K562 (cell line): ENCODE measurements around the gene REC8. TPM values are rescaled to one million over a fixed set of nuclear protein-coding genes. Genes with fewer than 3 reads are reported as not detected.
A peak's percentile ranks its signal among the peaks of the same experiment; 100 is the strongest.

ENCODE experiments used
- E2F3 ChIP-seq: fragments of 250-450 bp; sonication (Bioruptor Pico); IDR thresholded peaks from 2 replicates; pipeline ENCODE4 v1.4.0; 2020; ENCODE audit warnings: mild to moderate bottlenecking
- EHMT2 ChIP-seq: fragments of 450-650 bp; IDR thresholded peaks from 2 replicates; pipeline ENCODE4 v1.6.1; 2018; ENCODE audit warnings: antibody characterized with exemption
- ESRRB ChIP-seq: fragments of 250-450 bp; sonication (Bioruptor Pico); IDR thresholded peaks from 2 replicates; pipeline ENCODE4 v1.5.0; 2020; ENCODE audit warnings: mild to moderate bottlenecking, moderate library complexity, borderline replicate concordance
- HDAC6 ChIP-seq: IDR thresholded peaks from 2 replicates; pipeline ENCODE4 v1.6.1; 2012; ENCODE audit warnings: low read depth, mild to moderate bottlenecking, control low read depth, inconsistent platforms, low read length, moderate library complexity
- HMGN3 ChIP-seq: IDR thresholded peaks from 2 replicates; pipeline ENCODE4 v1.6.1; 2011; ENCODE audit warnings: borderline replicate concordance, low read depth, mild to moderate bottlenecking, mixed read lengths, low read length; ENCODE audit not compliant: insufficient read length; ENCODE audit errors: extremely low read depth
- KDM1A ChIP-seq, 2 experiments: fragments of 450-650 bp; IDR thresholded peaks; 2 replicates each; pipeline ENCODE4 v1.6.1; 2016; ENCODE audit warnings: mild to moderate bottlenecking in 2 of 2
- NCOA6 ChIP-seq: fragments of 450-650 bp; IDR thresholded peaks from 2 replicates; pipeline ENCODE4 v1.6.1; 2017; ENCODE audit warnings: mild to moderate bottlenecking
- NFIX ChIP-seq: fragments of 250-450 bp; sonication (Bioruptor Pico); IDR thresholded peaks from 2 replicates; pipeline ENCODE4 v1.4.0; 2020; ENCODE audit warnings: low read depth, mild to moderate bottlenecking, moderate library complexity
- RBM22 ChIP-seq: fragments of 200-400 bp; formaldehyde crosslinking; IDR thresholded peaks from 2 replicates; pipeline ENCODE4 v1.6.1; 2018; ENCODE audit warnings: low read length, low read depth; ENCODE audit not compliant: poor library complexity, severe bottlenecking
- RFX5 ChIP-seq: IDR thresholded peaks from 2 replicates; pipeline ENCODE4 v1.6.1; 2011; ENCODE audit warnings: low read depth, mild to moderate bottlenecking, improper control_type of control experiment, low read length
- SIRT6 ChIP-seq: IDR thresholded peaks from one replicate; pipeline ENCODE4 v1.6.1; 2012; ENCODE audit warnings: low read depth, mild to moderate bottlenecking, control low read depth, inconsistent platforms, low read length, moderate library complexity
- THRAP3 ChIP-seq: fragments of 450-650 bp; IDR thresholded peaks from 2 replicates; pipeline ENCODE4 v1.6.1; 2016; ENCODE audit warnings: mild to moderate bottlenecking, inconsistent platforms, borderline replicate concordance
- YBX1 ChIP-seq: fragments of 450-650 bp; IDR thresholded peaks from 2 replicates; pipeline ENCODE4 v1.7.1; 2016; ENCODE audit warnings: mild to moderate bottlenecking
- ZBTB8A ChIP-seq: fragments of 450-650 bp; IDR thresholded peaks from 2 replicates; pipeline ENCODE4 v1.6.1; 2018; ENCODE audit warnings: mild to moderate bottlenecking, moderate library complexity; ENCODE audit not compliant: partially characterized antibody
- ZNF140 ChIP-seq: fragments of 250-450 bp; sonication (Bioruptor Pico); IDR thresholded peaks from 2 replicates; pipeline ENCODE4 v1.8.0; 2021; ENCODE audit warnings: moderate library complexity, mild to moderate bottlenecking, inconsistent platforms
- ZNF586 ChIP-seq: fragments of 450-650 bp; formaldehyde crosslinking; conservative IDR thresholded peaks from 2 replicates; pipeline ENCODE4 v1.4.0; 2020; ENCODE audit warnings: mild to moderate bottlenecking, moderate library complexity
- ZNF695 ChIP-seq: fragments of 450-650 bp; formaldehyde crosslinking; IDR thresholded peaks from 2 replicates; pipeline ENCODE4 v1.4.0; 2020; ENCODE audit warnings: mild to moderate bottlenecking, moderate library complexity
- ZNF780A ChIP-seq: fragments of 250-450 bp; sonication (Bioruptor Pico); IDR thresholded peaks from 2 replicates; pipeline ENCODE4 v1.5.0; 2021; ENCODE audit warnings: mild to moderate bottlenecking
- polyA plus RNA-seq, 8 experiments: library from polyadenylated mRNA; depleted of rRNA in 4 of 8; stranded (reverse) in 5 of 8; unstranded in 3 of 8; fragments of >200 nt; fragmentation: Nextera tagmentation in 2 of 8; fragmentation: Illumina TruSeq in 1 of 8; extraction: Ambion mirVana in 2 of 8; extraction: Trizol in 1 of 8; gene quantifications; 2 replicates each; pipeline versions ENCODE4 v1.2.1 to v1.2.3, GENCODE V29; 2011 to 2014; ENCODE audit warnings: inconsistent platforms in 1 of 8, missing spikeins in 1 of 8
- total RNA-seq, 7 experiments: library from RNA; depleted of rRNA in 6 of 7; stranded (reverse); fragments of >200 nt in 6 of 7; fragmentation: Illumina TruSeq in 2 of 7; extraction: Trizol in 2 of 7; gene quantifications; 2 replicates each; pipeline versions ENCODE4 v1.2.1 to v1.2.3, GENCODE V29; 2011 to 2021; ENCODE audit warnings: low replicate concordance in 1 of 7
- TF ChIP-seq, protein P1 (sequence below): fragments of 250-450 bp; sonication (Bioruptor Pico); IDR thresholded peaks from 2 replicates; pipeline ENCODE4 v1.5.0; 2020; ENCODE audit warnings: mild to moderate bottlenecking, borderline replicate concordance
- TF ChIP-seq, protein P2 (sequence below): IDR thresholded peaks from 2 replicates; pipeline ENCODE4 v1.6.1; 2012; ENCODE audit warnings: low read depth, low read length, improper control_type of control experiment, borderline replicate concordance
- TF ChIP-seq, protein P3 (sequence below): sonication (generic); formaldehyde crosslinking; IDR thresholded peaks from 2 replicates; pipeline ENCODE4 v1.8.1; 2023; ENCODE audit warnings: mild to moderate bottlenecking, missing genetic modification reagents
- TF ChIP-seq, protein P4 (sequence below): fragments of 450-650 bp; formaldehyde crosslinking; IDR thresholded peaks from 2 replicates; pipeline ENCODE4 v1.4.0; 2020; ENCODE audit warnings: mild to moderate bottlenecking, moderate library complexity

Gene REC8
- total and polyA plus RNA-seq, 9 of the 15 experiments (the other 6 are each of a cell fraction or from before 2014, with no cell fraction given), result 0.11 to 2.5 (median 0.85) TPM

DNA sequence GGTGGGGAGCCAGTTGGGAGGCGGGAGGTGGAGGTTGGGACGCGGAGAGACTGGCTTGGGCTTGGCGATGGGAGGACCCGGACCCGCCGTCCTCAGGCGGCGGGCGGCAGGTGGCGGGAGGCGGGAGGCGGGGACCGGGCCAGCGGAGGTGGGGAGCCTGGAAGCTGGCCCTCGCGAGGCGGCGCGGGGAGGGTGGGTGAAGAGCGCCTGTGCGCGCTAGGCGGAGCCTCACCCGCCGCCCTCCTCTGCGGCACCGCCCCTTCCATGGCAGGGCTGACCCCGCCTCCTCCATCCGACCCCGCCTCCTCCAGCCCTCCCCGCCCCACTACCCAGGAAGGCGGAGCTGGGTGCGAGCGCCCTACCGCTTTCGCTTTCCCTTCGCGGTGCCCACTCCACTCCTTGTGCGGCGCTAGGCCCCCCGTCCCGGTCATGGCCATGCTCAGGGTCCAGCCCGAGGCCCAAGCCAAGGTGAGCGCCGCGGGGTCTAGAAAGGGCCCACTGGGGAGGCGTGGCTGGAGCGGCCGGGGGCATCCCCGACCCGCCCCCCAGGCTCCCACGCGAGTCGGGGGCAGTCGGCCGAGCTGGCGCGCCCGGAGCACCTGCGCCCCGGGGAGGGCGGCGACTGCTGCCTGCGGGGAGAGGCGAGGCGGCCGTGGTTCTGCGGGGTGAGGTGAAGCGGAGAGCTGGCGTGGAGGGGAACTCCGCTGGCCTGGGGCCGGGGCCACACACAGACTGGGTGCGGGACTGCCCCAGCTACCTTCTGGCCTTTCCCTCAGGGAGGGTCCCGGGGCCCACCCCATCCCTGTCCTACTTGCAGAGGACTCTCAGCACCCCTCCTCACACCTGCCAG, 35.8 kb upstream of the REC8 start, which contains the start of gene PSME1 (continued):
- TF ChIP-seq ZNF586 (CRISPR knock-in tag), result no peak
- no peak for TF ChIP-seq ESRRB
- no peak for TF ChIP-seq YBX1
- TF ChIP-seq RBM22, result no peak
- TF ChIP-seq E2F3 (CRISPR knock-in tag), result no peak
- TF ChIP-seq, protein P1, sequence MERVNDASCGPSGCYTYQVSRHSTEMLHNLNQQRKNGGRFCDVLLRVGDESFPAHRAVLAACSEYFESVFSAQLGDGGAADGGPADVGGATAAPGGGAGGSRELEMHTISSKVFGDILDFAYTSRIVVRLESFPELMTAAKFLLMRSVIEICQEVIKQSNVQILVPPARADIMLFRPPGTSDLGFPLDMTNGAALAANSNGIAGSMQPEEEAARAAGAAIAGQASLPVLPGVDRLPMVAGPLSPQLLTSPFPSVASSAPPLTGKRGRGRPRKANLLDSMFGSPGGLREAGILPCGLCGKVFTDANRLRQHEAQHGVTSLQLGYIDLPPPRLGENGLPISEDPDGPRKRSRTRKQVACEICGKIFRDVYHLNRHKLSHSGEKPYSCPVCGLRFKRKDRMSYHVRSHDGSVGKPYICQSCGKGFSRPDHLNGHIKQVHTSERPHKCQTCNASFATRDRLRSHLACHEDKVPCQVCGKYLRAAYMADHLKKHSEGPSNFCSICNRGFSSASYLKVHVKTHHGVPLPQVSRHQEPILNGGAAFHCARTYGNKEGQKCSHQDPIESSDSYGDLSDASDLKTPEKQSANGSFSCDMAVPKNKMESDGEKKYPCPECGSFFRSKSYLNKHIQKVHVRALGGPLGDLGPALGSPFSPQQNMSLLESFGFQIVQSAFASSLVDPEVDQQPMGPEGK (CRISPR knock-in tag), result no peak
- TF ChIP-seq ZNF780A (CRISPR knock-in tag), result no peak
- TF ChIP-seq, protein P2, sequence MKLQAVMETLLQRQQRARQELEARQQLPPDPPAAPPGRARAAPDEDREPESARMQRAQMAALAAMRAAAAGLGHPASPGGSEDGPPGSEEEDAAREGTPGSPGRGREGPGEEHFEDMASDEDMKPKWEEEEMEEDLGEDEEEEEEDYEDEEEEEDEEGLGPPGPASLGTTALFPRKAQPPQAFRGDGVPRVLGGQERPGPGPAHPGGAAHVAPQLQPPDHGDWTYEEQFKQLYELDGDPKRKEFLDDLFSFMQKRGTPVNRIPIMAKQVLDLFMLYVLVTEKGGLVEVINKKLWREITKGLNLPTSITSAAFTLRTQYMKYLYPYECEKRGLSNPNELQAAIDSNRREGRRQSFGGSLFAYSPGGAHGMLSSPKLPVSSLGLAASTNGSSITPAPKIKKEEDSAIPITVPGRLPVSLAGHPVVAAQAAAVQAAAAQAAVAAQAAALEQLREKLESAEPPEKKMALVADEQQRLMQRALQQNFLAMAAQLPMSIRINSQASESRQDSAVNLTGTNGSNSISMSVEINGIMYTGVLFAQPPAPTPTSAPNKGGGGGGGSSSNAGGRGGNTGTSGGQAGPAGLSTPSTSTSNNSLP, result no peak
- TF ChIP-seq HMGN3, result peak; percentile 26
- no peak for TF ChIP-seq SIRT6
- TF ChIP-seq THRAP3, result no peak
- TF ChIP-seq KDM1A (IDR thresholded peaks at IDR 0.05), result no peak
- no peak for TF ChIP-seq RFX5
- TF ChIP-seq, protein P3, sequence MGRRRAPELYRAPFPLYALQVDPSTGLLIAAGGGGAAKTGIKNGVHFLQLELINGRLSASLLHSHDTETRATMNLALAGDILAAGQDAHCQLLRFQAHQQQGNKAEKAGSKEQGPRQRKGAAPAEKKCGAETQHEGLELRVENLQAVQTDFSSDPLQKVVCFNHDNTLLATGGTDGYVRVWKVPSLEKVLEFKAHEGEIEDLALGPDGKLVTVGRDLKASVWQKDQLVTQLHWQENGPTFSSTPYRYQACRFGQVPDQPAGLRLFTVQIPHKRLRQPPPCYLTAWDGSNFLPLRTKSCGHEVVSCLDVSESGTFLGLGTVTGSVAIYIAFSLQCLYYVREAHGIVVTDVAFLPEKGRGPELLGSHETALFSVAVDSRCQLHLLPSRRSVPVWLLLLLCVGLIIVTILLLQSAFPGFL (CRISPR knock-in tag), result no peak
- TF ChIP-seq NFIX, result no peak
- TF ChIP-seq EHMT2, result no peak
- TF ChIP-seq ZNF695, result no peak
- TF ChIP-seq, protein P4, sequence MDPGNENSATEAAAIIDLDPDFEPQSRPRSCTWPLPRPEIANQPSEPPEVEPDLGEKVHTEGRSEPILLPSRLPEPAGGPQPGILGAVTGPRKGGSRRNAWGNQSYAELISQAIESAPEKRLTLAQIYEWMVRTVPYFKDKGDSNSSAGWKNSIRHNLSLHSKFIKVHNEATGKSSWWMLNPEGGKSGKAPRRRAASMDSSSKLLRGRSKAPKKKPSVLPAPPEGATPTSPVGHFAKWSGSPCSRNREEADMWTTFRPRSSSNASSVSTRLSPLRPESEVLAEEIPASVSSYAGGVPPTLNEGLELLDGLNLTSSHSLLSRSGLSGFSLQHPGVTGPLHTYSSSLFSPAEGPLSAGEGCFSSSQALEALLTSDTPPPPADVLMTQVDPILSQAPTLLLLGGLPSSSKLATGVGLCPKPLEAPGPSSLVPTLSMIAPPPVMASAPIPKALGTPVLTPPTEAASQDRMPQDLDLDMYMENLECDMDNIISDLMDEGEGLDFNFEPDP (CRISPR knock-in tag), result no peak
- no peak for TF ChIP-seq ZBTB8A
- no peak for TF ChIP-seq ZNF140 (CRISPR knock-in tag)
- no peak for TF ChIP-seq HDAC6
- no peak for TF ChIP-seq NCOA6
